Hepatocyte (in vitro differentiated cells): ENCODE measurements around the gene HABP4. TPM values are rescaled to one million over a fixed set of nuclear protein-coding genes. Genes with fewer than 3 reads are reported as not detected.

Source experiments
- DNase-seq: peaks from one replicate; pipeline ENCODE4 v3.0.0-alpha.2; 2016; ENCODE audit warnings: low spot score
- H2AFZ ChIP-seq: fragments of 200-600 bp; sonication (generic); 2 replicates; pipeline ENCODE4 v1.6.0; 2016; ENCODE audit warnings: antibody characterized with exemption, mild to moderate bottlenecking
- H3K27ac ChIP-seq: fragments of 200-600 bp; sonication (generic); 2 replicates; pipeline ENCODE4 v1.5.1; 2016; ENCODE audit warnings: mild to moderate bottlenecking
- H3K27me3 ChIP-seq: fragments of 200-600 bp; sonication (generic); 2 replicates; pipeline ENCODE4 v1.6.1; 2016
- H3K36me3 ChIP-seq: fragments of 200-600 bp; sonication (generic); replicated peaks from 2 replicates; pipeline ENCODE4 v1.5.1; 2016; ENCODE audit warnings: low read depth; ENCODE audit not compliant: insufficient read depth
- H3K4me1 ChIP-seq: fragments of 200-600 bp; sonication (generic); 2 replicates; pipeline ENCODE4 v1.5.1; 2016; ENCODE audit warnings: mild to moderate bottlenecking, moderate library complexity; ENCODE audit not compliant: insufficient read depth
- H3K4me2 ChIP-seq: fragments of 200-600 bp; sonication (generic); 2 replicates; pipeline ENCODE4 v1.6.0; 2016
- H3K4me3 ChIP-seq: fragments of 200-600 bp; sonication (generic); 2 replicates; pipeline ENCODE4 v1.5.1; 2016; ENCODE audit warnings: mild to moderate bottlenecking
- H3K79me2 ChIP-seq: fragments of 200-600 bp; sonication (generic); 2 replicates; pipeline ENCODE4 v1.6.0; 2017; ENCODE audit warnings: mild to moderate bottlenecking
- H3K9me2 ChIP-seq: fragments of 200-600 bp; sonication (generic); replicated peaks from 2 replicates; pipeline ENCODE4 v1.6.0; 2017; ENCODE audit warnings: mild to moderate bottlenecking; ENCODE audit not compliant: insufficient read depth
- H3K9me3 ChIP-seq: fragments of 200-600 bp; sonication (generic); 2 replicates; pipeline ENCODE4 v1.5.1; 2016; ENCODE audit warnings: low read depth, mild to moderate bottlenecking
- H4K20me1 ChIP-seq: fragments of 200-600 bp; sonication (generic); 2 replicates; pipeline ENCODE4 v1.6.0; 2016; ENCODE audit warnings: mild to moderate bottlenecking; ENCODE audit not compliant: insufficient read depth, poor library complexity, severe bottlenecking
- EZH2 ChIP-seq: fragments of 200-600 bp; sonication (generic); IDR thresholded peaks from 2 replicates; pipeline ENCODE4 v1.6.1; 2016; ENCODE audit warnings: antibody characterized with exemption, mild to moderate bottlenecking, borderline replicate concordance
- EZH2phosphoT487 ChIP-seq: fragments of 200-600 bp; sonication (generic); IDR thresholded peaks from one replicate; pipeline ENCODE4 v1.6.1; 2018; ENCODE audit warnings: antibody characterized with exemption, mild to moderate bottlenecking, low read depth, moderate library complexity; ENCODE audit not compliant: unreplicated experiment, severe bottlenecking
- whole genome bisulfite sequencing: methylation state at CpG from one replicate; pipeline ENCODE4 v1.1.6; 2016; ENCODE audit warnings: low lambda C conversion rate; ENCODE audit errors: missing lambda C conversion rate; 5-methylcytosine and 5-hydroxymethylcytosine counted together
- polyA plus RNA-seq: library from polyadenylated mRNA; unstranded; fragments of >200 nt; fragmentation: Nextera tagmentation; extraction: Ambion mirVana; gene quantifications from 2 replicates; pipeline ENCODE4 v1.2.1, GENCODE V29; 2016
- total RNA-seq: library from RNA; depleted of rRNA; stranded (reverse); fragments of >200 nt; gene quantifications from 2 replicates; pipeline ENCODE4 v1.2.3, GENCODE V29; 2014
- TF ChIP-seq, protein P1 (sequence below): fragments of 200-600 bp; sonication (generic); IDR thresholded peaks from 2 replicates; pipeline ENCODE4 v1.5.1; 2016; ENCODE audit warnings: antibody characterized with exemption, mild to moderate bottlenecking; ENCODE audit not compliant: poor library complexity

HABP4 gene
- total and polyA plus RNA-seq, 2 experiments from 2014 or later = 13.1 to 24.8 TPM

- Histone ChIP-seq H3K4me3 (peak overlapping the region; percentile 54), H3K27me3 (no peaks in the 10 kb centered on the region), H3K79me2 (peaks cover 22% of the 10 kb centered on the region), H3K9me3 (no peaks in the 10 kb centered on the region), H3K4me2 (peak overlapping the region; percentile 83), H3K27ac (peak overlapping the region; percentile 99), H3K4me1 (peaks cover 22% of the 10 kb centered on the region), H4K20me1 (no peaks in the 10 kb centered on the region), H3K9me2 (no peaks in the 10 kb centered on the region), H3K36me3 (no peaks in the 10 kb centered on the region), H2AFZ (no peak overlapping the region)
- no peak for DNase-seq
- WGBS = 59% methylated on average over 2 of the region's 2 CpGs
- TF ChIP-seq, protein P1, sequence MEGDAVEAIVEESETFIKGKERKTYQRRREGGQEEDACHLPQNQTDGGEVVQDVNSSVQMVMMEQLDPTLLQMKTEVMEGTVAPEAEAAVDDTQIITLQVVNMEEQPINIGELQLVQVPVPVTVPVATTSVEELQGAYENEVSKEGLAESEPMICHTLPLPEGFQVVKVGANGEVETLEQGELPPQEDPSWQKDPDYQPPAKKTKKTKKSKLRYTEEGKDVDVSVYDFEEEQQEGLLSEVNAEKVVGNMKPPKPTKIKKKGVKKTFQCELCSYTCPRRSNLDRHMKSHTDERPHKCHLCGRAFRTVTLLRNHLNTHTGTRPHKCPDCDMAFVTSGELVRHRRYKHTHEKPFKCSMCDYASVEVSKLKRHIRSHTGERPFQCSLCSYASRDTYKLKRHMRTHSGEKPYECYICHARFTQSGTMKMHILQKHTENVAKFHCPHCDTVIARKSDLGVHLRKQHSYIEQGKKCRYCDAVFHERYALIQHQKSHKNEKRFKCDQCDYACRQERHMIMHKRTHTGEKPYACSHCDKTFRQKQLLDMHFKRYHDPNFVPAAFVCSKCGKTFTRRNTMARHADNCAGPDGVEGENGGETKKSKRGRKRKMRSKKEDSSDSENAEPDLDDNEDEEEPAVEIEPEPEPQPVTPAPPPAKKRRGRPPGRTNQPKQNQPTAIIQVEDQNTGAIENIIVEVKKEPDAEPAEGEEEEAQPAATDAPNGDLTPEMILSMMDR = no peak
- TF ChIP-seq EZH2phosphoT487 (no peak), EZH2 (no peak)
These were observed 30.3 kb upstream of the HABP4 start for GRCh38 chr9:96419691-96419969.

- H2AFZ ChIP-seq = peak overlapping the region; percentile 17
- H3K4me1 ChIP-seq = peaks cover 22% of the 10 kb centered on the region
- 33% methylated on average over 6 of the region's 6 CpGs for WGBS
- peaks cover 12% of the 10 kb centered on the region for H3K79me2 ChIP-seq
- H4K20me1 ChIP-seq = no peaks in the 10 kb centered on the region
- TF ChIP-seq, protein P1 = no peak
- TF ChIP-seq EZH2 = no peak
- TF ChIP-seq EZH2phosphoT487 = no peak
- H3K4me2 ChIP-seq = peak overlapping the region; percentile 83
- H3K9me3 ChIP-seq = no peaks in the 10 kb centered on the region
- peak; percentile 81 for DNase-seq
- no peaks in the 10 kb centered on the region for H3K36me3 ChIP-seq
- H3K4me3 ChIP-seq = no peak overlapping the region
- peak overlapping the region; percentile 99 for H3K27ac ChIP-seq
- H3K9me2 ChIP-seq = no peaks in the 10 kb centered on the region
- H3K27me3 ChIP-seq = no peaks in the 10 kb centered on the region
These were observed 29.3 kb upstream of the HABP4 start for GRCh38 chr9:96420468-96421219.

- TF ChIP-seq EZH2phosphoT487 (no peak), EZH2 (no peak)
- TF ChIP-seq, protein P1 = no peak
- no peaks in the 10 kb centered on the region for H4K20me1 ChIP-seq
- no peak overlapping the region for H3K4me3 ChIP-seq
- no peaks in the 10 kb centered on the region for H3K36me3 ChIP-seq
- H3K27ac ChIP-seq = no peak overlapping the region
- H3K27me3 ChIP-seq = no peaks in the 10 kb centered on the region
- H3K79me2 ChIP-seq = no peaks in the 10 kb centered on the region
- H3K4me2 ChIP-seq = no peak overlapping the region
- H3K9me3 ChIP-seq = no peaks in the 10 kb centered on the region
- H2AFZ ChIP-seq = no peak overlapping the region
- no peaks in the 10 kb centered on the region for H3K9me2 ChIP-seq
- 65% methylated on average over 8 of the region's 8 CpGs for WGBS
- no peak for DNase-seq
- H3K4me1 ChIP-seq = peaks cover 13% of the 10 kb centered on the region
These were observed 26.5 kb upstream of the HABP4 start for GRCh38 chr9:96423322-96423984.
